MM.1S (cell line): Measurements from ENCODE around the gene PDXK.

Experiments
- CTCF ChIP-seq: fragments of 300-600 bp; sonication (generic); IDR thresholded peaks from 2 replicates; pipeline ENCODE4 v1.5.1; 2016; ENCODE audit warnings: antibody characterized with exemption, low read length, mixed read lengths
- EZH2phosphoT487 ChIP-seq: fragments of 300-600 bp; sonication (generic); IDR thresholded peaks from 2 replicates; pipeline ENCODE4 v1.6.1; 2018; ENCODE audit warnings: antibody characterized with exemption, low read length

DNA sequence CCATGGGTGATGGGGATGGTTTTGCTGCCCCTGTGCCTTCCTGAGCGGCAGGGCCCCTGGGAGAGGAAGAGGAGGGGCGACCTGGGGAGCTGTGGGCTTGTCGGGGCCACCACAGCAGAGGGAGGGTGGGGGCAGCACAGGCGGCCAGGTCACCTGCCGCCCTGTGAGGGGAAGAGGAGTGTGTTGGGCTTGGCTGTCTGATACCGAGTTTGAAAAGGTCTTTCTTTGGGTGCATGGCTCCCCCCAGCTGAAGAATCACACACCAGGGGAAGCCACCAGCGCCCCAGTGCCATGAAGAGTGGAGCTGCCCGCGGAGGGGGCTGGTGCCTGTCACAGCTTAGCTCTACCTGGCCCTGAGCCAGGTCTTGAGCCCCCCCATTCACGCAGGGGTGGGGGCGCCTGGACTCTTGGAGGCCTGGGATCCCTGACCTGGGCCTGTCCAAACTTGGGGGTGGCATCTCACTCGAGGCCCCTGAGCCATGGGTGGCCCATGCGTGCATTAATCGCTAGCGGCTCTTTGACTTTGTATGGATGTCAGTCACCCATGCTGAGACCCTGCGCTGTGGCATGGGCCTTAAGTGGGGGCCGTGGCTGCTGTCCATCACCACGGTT is 30.8 kb downstream of the PDXK start:
- TF ChIP-seq CTCF, result no peak
- TF ChIP-seq EZH2phosphoT487, result no peak
